Subcutaneous adipose tissue (tissue), 4 donors: Measurements from ENCODE around the gene TEX19. TPM values are rescaled to one million over a fixed set of nuclear protein-coding genes. Genes with fewer than 3 reads are reported as not detected.

Source experiments
- CTCF ChIP-seq: fragments of 450-650 bp; IDR thresholded peaks from one replicate; pipeline ENCODE4 v1.5.1; 2016; ENCODE audit warnings: low read depth, mild to moderate bottlenecking, control low read depth, antibody characterized with exemption, moderate library complexity
- total RNA-seq, 4 donors: library from RNA; depleted of rRNA; stranded (reverse); fragments of >200 nt; gene quantifications; one replicate each; pipeline ENCODE4 v1.1.0, GENCODE V29; 2016

The TEX19 gene
- total RNA-seq, 4 donors from 2014 or later: not detected

GRCh38 chr17:82319619-82320062, 39.4 kb upstream of the TEX19 start:
- no peak for TF ChIP-seq CTCF

GRCh38 chr17:82320140-82320840, 38.8 kb upstream of the TEX19 start:
- TF ChIP-seq CTCF: no peak

- no peak for TF ChIP-seq CTCF
Measured at GRCh38 chr17:82320956-82321927, 37.8 kb upstream of the TEX19 start.

GRCh38 chr17:82321947-82322466, 37.0 kb upstream of the TEX19 start:
- no peak for TF ChIP-seq CTCF

GRCh38 chr17:82322526-82323453, 36.3 kb upstream of the TEX19 start:
- no peak for TF ChIP-seq CTCF

GRCh38 chr17:82323514-82324234, 35.4 kb upstream of the TEX19 start:
- TF ChIP-seq CTCF: no peak
